HL-60 (cell line): Measurements from ENCODE around the gene AGBL4.

Experiments
- DNase-seq, 2 experiments: peaks; one replicate each; pipeline ENCODE4 v3.0.0-alpha.2; 2010 to 2020; ENCODE audit warnings: low read depth in 1 of 2, low spot score in 1 of 2
- H3K27ac ChIP-seq: fragments of 250-450 bp; sonication (Bioruptor Pico); replicated peaks from 2 replicates; pipeline ENCODE4 v1.5.1; 2020; ENCODE audit warnings: mild to moderate bottlenecking, moderate library complexity
- H3K27me3 ChIP-seq: fragments of 250-450 bp; sonication (Bioruptor Pico); 2 replicates; pipeline ENCODE4 v1.5.1; 2021; ENCODE audit warnings: mild to moderate bottlenecking, moderate library complexity; ENCODE audit not compliant: insufficient read depth, poor library complexity, severe bottlenecking
- H3K4me3 ChIP-seq: replicated peaks from 2 replicates; pipeline ENCODE4 v1.5.1; 2011; ENCODE audit warnings: mild to moderate bottlenecking, control low read depth, low read length; ENCODE audit not compliant: insufficient read depth
- CTCF ChIP-seq: IDR thresholded peaks from one replicate; pipeline ENCODE4 v1.5.1; 2011; ENCODE audit warnings: low read length, control low read depth, inconsistent platforms; ENCODE audit not compliant: insufficient read depth
- GABPA ChIP-seq: IDR thresholded peaks from 2 replicates; pipeline ENCODE4 v1.6.1; 2012; ENCODE audit warnings: low read depth
- POLR2AphosphoS5 ChIP-seq: IDR thresholded peaks from 2 replicates; pipeline ENCODE4 v1.6.1; 2012; ENCODE audit warnings: low read depth
- REST ChIP-seq: IDR thresholded peaks from 2 replicates; pipeline ENCODE4 v1.6.1; 2012; ENCODE audit warnings: low read depth; ENCODE audit not compliant: insufficient replicate concordance
- SPI1 ChIP-seq: IDR thresholded peaks from 2 replicates; pipeline ENCODE4 v1.6.1; 2012; ENCODE audit warnings: low read depth, mild to moderate bottlenecking, borderline replicate concordance

The AGBL4 gene

GRCh38 chr1:48999321-48999720 is 1024.4 kb downstream of the AGBL4 start:
- TF ChIP-seq REST (no peak), SPI1 (no peak), GABPA (no peak), POLR2AphosphoS5 (no peak), CTCF (no peak)
- no peak overlapping the region for H3K4me3 ChIP-seq
- no peak for DNase-seq
- no peak overlapping the region for H3K27ac ChIP-seq
- H3K27me3 ChIP-seq = no peaks in the 10 kb centered on the region

- no peak overlapping the region for H3K27ac ChIP-seq
- no peak for DNase-seq
- TF ChIP-seq POLR2AphosphoS5 (no peak), GABPA (no peak), SPI1 (no peak), CTCF (no peak), REST (no peak)
Observed at GRCh38 chr1:48996311-48996710, 1027.4 kb downstream of the AGBL4 start.

DNA sequence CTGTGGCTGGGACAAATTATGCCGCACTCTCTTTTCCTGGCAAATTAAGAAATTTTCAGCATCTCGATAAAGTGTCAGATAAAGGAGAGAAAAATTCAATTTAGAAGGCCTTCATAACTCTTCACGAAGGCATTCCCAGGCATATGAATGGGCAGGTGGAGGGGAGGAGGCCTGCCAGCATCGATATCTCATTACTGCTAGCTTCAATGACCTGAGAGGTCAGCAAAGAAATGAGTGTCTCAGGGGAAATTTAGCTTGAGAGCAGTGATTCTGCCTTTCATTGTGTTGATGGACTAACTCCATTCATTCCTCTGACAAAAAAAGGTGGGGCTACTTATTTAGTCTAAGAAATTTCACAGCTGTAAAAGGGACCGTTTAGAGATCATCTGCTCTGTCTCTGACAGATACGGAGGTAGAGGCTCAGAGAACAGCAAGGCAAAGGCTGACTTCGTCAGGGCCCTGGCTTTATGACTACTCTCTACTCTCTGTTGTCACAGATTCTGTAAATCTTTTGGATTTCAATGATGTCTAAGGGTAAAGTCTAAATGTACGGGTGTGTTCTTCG is 1035.0 kb downstream of the AGBL4 start:
- Histone ChIP-seq H3K27me3 (peaks cover 3% of the 10 kb centered on the region), H3K27ac (no peak overlapping the region), H3K4me3 (no peak overlapping the region)
- TF ChIP-seq POLR2AphosphoS5 (no peak), GABPA (no peak), SPI1 (no peak), REST (no peak), CTCF (no peak)
- DNase-seq = no peak

More at GRCh38 chr1:48996311-48996710, 1027.4 kb downstream of the AGBL4 start:
- no peaks in the 10 kb centered on the region for H3K27me3 ChIP-seq
- no peak overlapping the region for H3K4me3 ChIP-seq
